ENCODE measurements around the gene PRMT2.
"Not testable (repeated sequence)": the region's sequence is repeated elsewhere in the genome, so short reads cannot be mapped to it uniquely, and the experiment has no call there.

Gene PRMT2

GRCh38 chr21:46618738-46619379, 16.6 kb upstream of the PRMT2 start:
- no peak for DNase-seq

GRCh38 chr21:46619846-46620245, 15.6 kb upstream of the PRMT2 start:
- DNase-seq: no peak

- no peak for DNase-seq
Measured at GRCh38 chr21:46620846-46621245, 14.6 kb upstream of the PRMT2 start.

GRCh38 chr21:46621457-46622182, 13.9 kb upstream of the PRMT2 start:
- no peak for DNase-seq

- DNase-seq: peak in 1 of 4 experiments; percentile 32
Measured at GRCh38 chr21:46622226-46622625, 13.2 kb upstream of the PRMT2 start.

GRCh38 chr21:46624050-46624449, 11.4 kb upstream of the PRMT2 start:
- no peak for DNase-seq

- no peak for DNase-seq
Measured at GRCh38 chr21:46625759-46626158, 9.7 kb upstream of the PRMT2 start.

GRCh38 chr21:46626536-46626935, 8.9 kb upstream of the PRMT2 start:
- no peak for DNase-seq

- DNase-seq: no peak
Measured at GRCh38 chr21:46626975-46627501, 8.4 kb upstream of the PRMT2 start.

GRCh38 chr21:46627726-46628125, 7.7 kb upstream of the PRMT2 start:
- DNase-seq: no peak

GRCh38 chr21:46628868-46629267, 6.6 kb upstream of the PRMT2 start:
- DNase-seq: no peak

GRCh38 chr21:46630915-46631314, 4.6 kb upstream of the PRMT2 start:
- not testable (repeated sequence) for DNase-seq

GRCh38 chr21:46633566-46633965, 1.9 kb upstream of the PRMT2 start:
- no peak for DNase-seq

- DNase-seq: no peak
Measured at GRCh38 chr21:46634427-46634826, 1.0 kb upstream of the PRMT2 start.

GRCh38 chr21:46634966-46635323, 529 bp upstream of the PRMT2 start:
- no peak for DNase-seq

GRCh38 chr21:46636181-46636512, 673 bp downstream of the PRMT2 start:
- no peak for DNase-seq

- DNase-seq: peak in 1 of 4 experiments; percentile 12
Measured at GRCh38 chr21:46636550-46637285, 1.2 kb downstream of the PRMT2 start.

- DNase-seq: no peak
Measured at GRCh38 chr21:46637952-46638746, 2.7 kb downstream of the PRMT2 start.

- no peak for DNase-seq
Measured at GRCh38 chr21:46639489-46640386, 4.3 kb downstream of the PRMT2 start.

GRCh38 chr21:46641656-46642055, 6.2 kb downstream of the PRMT2 start:
- DNase-seq: no peak

GRCh38 chr21:46643379-46644177, 8.1 kb downstream of the PRMT2 start:
- no peak for DNase-seq

Measured in activated naive CD4-positive, alpha-beta T cell (primary cell).